Skin of body (tissue), 2 donors: ENCODE data around the gene RIC8B. TPM values are rescaled to one million over a fixed set of nuclear protein-coding genes. Genes with fewer than 3 reads are reported as not detected.

Experiments used
- DNase-seq: peaks from one replicate; lab custom pipeline; 2025; lab: John Stamatoyannopoulos, UW
- total RNA-seq: library from RNA; depleted of rRNA; stranded (reverse); fragments of >200 nt; gene quantifications from one replicate; pipeline ENCODE4 v1.2.3, GENCODE V29; 2014

The RIC8B gene
- total RNA-seq, 1 donor from 2014 or later, result 12.7 TPM

- no peak for DNase-seq
Observed at GRCh38 chr12:106866426-106867080, 92.1 kb downstream of the RIC8B start.

- DNase-seq, result no peak
Observed at GRCh38 chr12:106867651-106868050, 93.2 kb downstream of the RIC8B start.

GRCh38 chr12:106868982-106869700, 94.7 kb downstream of the RIC8B start:
- no peak for DNase-seq

- no peak for DNase-seq
Observed at GRCh38 chr12:106870116-106870515, 95.6 kb downstream of the RIC8B start.

- DNase-seq, result no peak
Observed at GRCh38 chr12:106871477-106871876, 97.0 kb downstream of the RIC8B start.

- no peak for DNase-seq
Observed at GRCh38 chr12:106873983-106874382, 99.5 kb downstream of the RIC8B start.

- no peak for DNase-seq
Observed at GRCh38 chr12:106878804-106879203, 104.3 kb downstream of the RIC8B start.

GRCh38 chr12:106879612-106880011, 105.1 kb downstream of the RIC8B start:
- no peak for DNase-seq

- DNase-seq, result no peak
Observed at GRCh38 chr12:106883426-106883825, 108.9 kb downstream of the RIC8B start.

GRCh38 chr12:106885026-106885425, 110.5 kb downstream of the RIC8B start:
- no peak for DNase-seq

GRCh38 chr12:106885541-106886249, 111.2 kb downstream of the RIC8B start:
- DNase-seq, result no peak

GRCh38 chr12:106886932-106887331, 112.5 kb downstream of the RIC8B start:
- no peak for DNase-seq

- no peak for DNase-seq
Observed at GRCh38 chr12:106888348-106888970, 114.0 kb downstream of the RIC8B start.

GRCh38 chr12:106889326-106889725, 114.8 kb downstream of the RIC8B start:
- DNase-seq, result no peak

GRCh38 chr12:106889950-106890626, 115.6 kb downstream of the RIC8B start:
- DNase-seq, result no peak

- no peak for DNase-seq
Observed at GRCh38 chr12:106892075-106892474, 117.6 kb downstream of the RIC8B start.

- DNase-seq, result no peak
Observed at GRCh38 chr12:106893451-106893850, 119.0 kb downstream of the RIC8B start.

GRCh38 chr12:106894774-106895173, 120.3 kb downstream of the RIC8B start:
- DNase-seq, result no peak

GRCh38 chr12:106896603-106897002, 122.1 kb downstream of the RIC8B start:
- DNase-seq, result no peak

- no peak for DNase-seq
Observed at GRCh38 chr12:106897082-106897481, 122.6 kb downstream of the RIC8B start.
